GM12801 (cell line): Measurements from ENCODE around the gene MRPS5.

Source experiments
- CTCF ChIP-seq: IDR thresholded peaks from one replicate; pipeline ENCODE4 v1.5.1; 2011; ENCODE audit warnings: control low read depth; ENCODE audit not compliant: insufficient read length; ENCODE audit errors: extremely low read depth

MRPS5 gene

GRCh38 chr2:95041060-95041823 lies 80.4 kb downstream of the MRPS5 start:
- TF ChIP-seq CTCF = no peak

DNA sequence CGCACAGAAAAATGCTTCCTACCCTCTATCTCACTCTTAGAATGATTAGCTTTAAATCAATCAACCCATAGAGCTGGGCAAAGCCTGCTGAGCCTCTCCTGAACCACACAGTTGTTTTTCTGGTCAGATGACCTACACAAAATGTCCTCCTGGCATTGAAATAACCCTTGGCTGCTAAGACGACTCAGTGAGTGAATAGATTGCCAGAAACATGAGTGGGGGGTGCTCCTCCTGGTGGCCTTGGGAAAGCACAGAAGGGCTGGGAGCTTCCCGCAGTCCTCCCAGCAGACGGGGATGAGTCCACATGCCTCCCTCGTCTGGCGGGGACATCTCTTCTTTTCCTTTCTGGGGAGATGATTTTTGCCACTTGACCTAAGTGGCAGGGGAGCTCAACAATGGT lies 81.2 kb downstream of the MRPS5 start:
- no peak for TF ChIP-seq CTCF

- TF ChIP-seq CTCF = no peak
Measured at GRCh38 chr2:95039978-95040377, 81.6 kb downstream of the MRPS5 start.

DNA sequence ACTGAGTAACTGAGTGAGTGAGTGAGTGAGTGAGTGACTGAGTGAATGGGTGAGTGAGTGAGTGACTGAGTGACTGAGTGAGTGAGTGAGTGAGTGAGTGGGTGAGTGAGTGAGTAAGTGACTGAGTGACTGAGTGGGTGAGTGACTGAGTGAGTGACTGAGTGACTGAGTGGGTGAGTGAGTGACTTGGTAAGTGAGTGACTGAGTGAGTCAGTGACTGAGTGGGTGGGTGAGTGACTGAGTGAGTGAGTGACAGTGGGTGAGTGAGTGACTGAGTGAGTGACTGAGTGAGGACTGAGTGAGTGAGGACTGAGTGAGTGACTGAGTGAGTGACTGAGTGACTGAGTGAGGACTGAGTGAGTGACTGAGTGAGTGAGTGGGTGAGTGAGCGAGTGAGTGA lies 82.2 kb downstream of the MRPS5 start:
- no peak for TF ChIP-seq CTCF

GRCh38 chr2:95038635-95039298 lies 82.8 kb downstream of the MRPS5 start:
- no peak for TF ChIP-seq CTCF

DNA sequence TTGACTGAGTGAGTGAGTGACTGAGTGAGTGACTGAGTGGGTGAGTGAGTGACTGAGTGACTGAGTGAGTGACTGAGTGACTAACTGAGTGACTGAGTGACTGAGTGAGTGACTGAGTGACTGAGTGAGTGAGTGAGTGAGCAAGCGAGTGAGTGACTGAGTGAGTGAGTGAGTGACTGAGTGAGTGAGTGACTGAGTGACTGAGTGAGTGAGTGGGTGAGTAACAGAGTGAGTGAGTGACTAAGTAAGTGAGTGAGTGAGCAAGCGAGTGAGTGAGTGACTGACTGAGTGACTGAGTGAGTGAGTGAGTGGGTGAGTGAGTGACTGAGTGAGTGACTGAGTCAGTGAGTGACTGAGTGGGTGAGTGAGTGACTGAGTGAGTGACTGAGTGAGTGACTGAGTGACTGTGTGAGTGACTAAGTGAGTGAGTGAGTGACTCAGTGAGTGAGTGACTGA lies 84.2 kb downstream of the MRPS5 start:
- TF ChIP-seq CTCF = no peak

DNA sequence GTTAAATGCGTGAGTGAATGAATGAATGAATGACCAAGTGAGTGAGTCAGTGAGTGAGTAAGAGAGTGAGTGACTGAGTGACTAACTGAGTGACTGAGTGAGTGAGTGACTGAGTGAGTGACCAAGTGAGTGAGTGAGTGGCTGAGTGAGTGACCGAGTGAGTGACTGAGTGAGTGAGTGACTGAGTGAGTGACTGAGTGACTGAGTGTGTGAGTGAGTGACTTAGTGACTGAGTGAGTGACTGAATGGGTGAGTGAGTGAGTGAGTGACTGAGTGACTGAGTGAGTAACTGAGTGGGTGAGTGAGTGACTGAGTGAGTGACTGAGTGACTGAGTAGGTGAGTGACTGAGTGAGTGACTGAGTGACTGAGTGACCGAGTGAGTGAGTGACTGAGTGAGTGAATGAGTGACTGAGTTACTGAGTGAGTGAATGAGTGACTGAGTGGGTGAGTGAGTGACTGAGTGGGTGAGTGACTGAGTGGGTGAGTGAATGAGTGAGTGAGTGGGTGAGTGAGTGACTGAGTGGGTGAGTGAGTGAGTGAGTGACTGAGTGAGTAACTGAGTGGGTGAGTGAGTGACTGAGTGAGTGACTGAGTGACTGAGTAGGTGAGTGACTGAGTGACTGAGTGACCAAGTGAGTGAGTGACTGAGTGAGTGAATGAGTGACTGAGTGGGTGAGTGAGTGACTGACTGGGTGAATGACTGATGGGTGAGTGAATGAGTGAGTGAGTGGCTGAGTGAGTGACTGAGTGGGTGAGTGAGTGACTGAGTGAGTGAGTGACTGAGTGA lies 84.8 kb downstream of the MRPS5 start:
- TF ChIP-seq CTCF = no peak
